Endothelial cell of umbilical vein (primary cell): ENCODE data around the gene SERPINA5. TPM values are rescaled to one million over a fixed set of nuclear protein-coding genes. Genes with fewer than 3 reads are reported as not detected.

ENCODE experiments used
- BruUV-seq: library from RNA; stranded (reverse); fragments of 400-500 nt; replicated peaks from 2 replicates; lab custom pipeline; 2021; lab: Mats Ljungman, UMichigan
- CTCF ChIA-PET: fragments of 300-600, 350-600 bp; sonication (Branson Sonifier 250); formaldehyde crosslinking; loops from one replicate; lab custom pipeline; 2021; ENCODE audit warnings: antibody characterized with exemption, inconsistent platforms; lab: Charles Lee
- POLR2A ChIA-PET: fragments of 300-600, 350-600 bp; sonication (Branson Sonifier 250); formaldehyde crosslinking; loops from one replicate; lab custom pipeline; 2021; ENCODE audit warnings: antibody characterized with exemption, inconsistent platforms; lab: Charles Lee
- DNase-seq: peaks from one replicate; pipeline ENCODE4 v3.0.0-alpha.2; 2011; ENCODE audit warnings: low read depth, low spot score
- FAIRE-seq: peaks from 2 replicates; lab custom pipeline; 2011; peaks lifted over from hg19 to GRCh38; lab: Jason Lieb, UNC
- H2AFZ ChIP-seq: 2 replicates; pipeline ENCODE4 v1.6.0; 2012; ENCODE audit warnings: low read depth, low read length, control low read depth, inconsistent platforms
- H3K27ac ChIP-seq: 2 replicates; pipeline ENCODE4 v1.5.1; 2011; ENCODE audit warnings: low read depth, mild to moderate bottlenecking, control low read depth, low read length, moderate library complexity; ENCODE audit not compliant: insufficient read depth
- H3K27me3 ChIP-seq, 2 experiments: 2 replicates each; pipeline versions ENCODE4 v1.6.0 to v1.6.1; 2011; ENCODE audit warnings: low read length in 2 of 2, mixed read lengths in 1 of 2; ENCODE audit not compliant: control insufficient read depth in 2 of 2, insufficient read depth in 2 of 2
- H3K36me3 ChIP-seq, 2 experiments: 2 replicates in 1 of 2; 3 replicates in 1 of 2; pipeline ENCODE4 v1.5.1; 2011; ENCODE audit warnings: low read length in 2 of 2, mild to moderate bottlenecking in 1 of 2, moderate library complexity in 1 of 2; ENCODE audit not compliant: control insufficient read depth in 2 of 2, insufficient read depth in 2 of 2; ENCODE audit errors: extremely low read depth in 1 of 2
- H3K4me1 ChIP-seq: 3 replicates; pipeline ENCODE4 v1.5.1; 2011; ENCODE audit warnings: mild to moderate bottlenecking, low read length; ENCODE audit not compliant: control insufficient read depth, insufficient read depth; ENCODE audit errors: extremely low read depth
- H3K4me2 ChIP-seq: 2 replicates; pipeline ENCODE4 v1.6.1; 2011; ENCODE audit warnings: low read length, control low read depth, mixed read lengths; ENCODE audit not compliant: insufficient read depth
- H3K4me3 ChIP-seq, 3 experiments: fragments of 200-600 bp in 1 of 3; sonication (generic), shearing (Covaris generic) in 1 of 3; replicated peaks in 1 of 3; 2 replicates each; pipeline ENCODE4 v1.5.1; 2011 to 2016; ENCODE audit warnings: control low read depth in 3 of 3, low read length in 3 of 3, mild to moderate bottlenecking in 2 of 3, inconsistent platforms in 1 of 3, low read depth in 1 of 3, moderate library complexity in 1 of 3; ENCODE audit not compliant: insufficient read depth in 1 of 3
- H3K79me2 ChIP-seq: 2 replicates; pipeline ENCODE4 v1.6.0; 2012; ENCODE audit warnings: low read length, inconsistent platforms; ENCODE audit not compliant: control insufficient read depth, insufficient read depth
- H3K9ac ChIP-seq: replicated peaks from 2 replicates; pipeline ENCODE3; 2011; ENCODE audit warnings: low read length, control low read depth; ENCODE audit not compliant: insufficient read depth; ENCODE audit errors: extremely low read depth
- H3K9me1 ChIP-seq: replicated peaks from 3 replicates; pipeline ENCODE4 v1.6.0; 2011; ENCODE audit warnings: mild to moderate bottlenecking, low read length; ENCODE audit not compliant: control insufficient read depth, insufficient read depth; ENCODE audit errors: extremely low read depth
- H3K9me3 ChIP-seq: replicated peaks from 2 replicates; pipeline ENCODE4 v1.5.1; 2012; ENCODE audit warnings: low read length, inconsistent platforms; ENCODE audit not compliant: control insufficient read depth, insufficient read depth
- H4K20me1 ChIP-seq: replicated peaks from 2 replicates; pipeline ENCODE3; 2011; ENCODE audit warnings: mild to moderate bottlenecking, low read length; ENCODE audit not compliant: control insufficient read depth, insufficient read depth; ENCODE audit errors: extremely low read depth
- EZH2 ChIP-seq: IDR thresholded peaks from 2 replicates; pipeline ENCODE4 v1.6.1; 2012; ENCODE audit warnings: borderline replicate concordance, low read depth, mild to moderate bottlenecking, moderate library complexity, low read length, inconsistent platforms; ENCODE audit not compliant: severe bottlenecking
- GATA2 ChIP-seq: IDR thresholded peaks from 2 replicates; pipeline ENCODE4 v1.7.0; 2011; ENCODE audit warnings: low read depth, mild to moderate bottlenecking, moderate library complexity, mixed read lengths, low read length; ENCODE audit not compliant: insufficient read length, insufficient read depth
- JUN ChIP-seq: IDR thresholded peaks from 2 replicates; pipeline ENCODE4 v1.6.1; 2011; ENCODE audit warnings: borderline replicate concordance, low read depth; ENCODE audit not compliant: insufficient read length, insufficient read depth
- MAX ChIP-seq: IDR thresholded peaks from 2 replicates; pipeline ENCODE4 v1.6.1; 2011; ENCODE audit not compliant: insufficient read depth, insufficient read length
- MYC ChIP-seq: IDR thresholded peaks from one replicate; pipeline ENCODE4 v1.6.1; 2011; ENCODE audit warnings: mild to moderate bottlenecking, low read depth, low read length
- POLR2AphosphoS5 ChIP-seq: IDR thresholded peaks from 2 replicates; pipeline ENCODE4 v1.6.1; 2012; ENCODE audit warnings: low read depth, mild to moderate bottlenecking, control low read depth, low read length, moderate library complexity; ENCODE audit not compliant: insufficient read depth
- dilution Hi-C: fragments of 300-500 bp; cut with MboI; formaldehyde crosslinking; loops from one replicate; pipeline ENCODE4 v1.15.0; 2019; ENCODE audit warnings: low sequenced_read_pairs; ENCODE audit not compliant: extremely low pct_ligation_motif_present
- intact Hi-C: fragments of 100-400 bp; cut with micrococcal nuclease; formaldehyde crosslinking; loops from one replicate; pipeline ENCODE4 v1.10.0; 2022
- polyA plus RNA-seq, 4 experiments: library from polyadenylated mRNA; depleted of rRNA in 3 of 4; stranded (reverse) in 3 of 4; unstranded in 1 of 4; fragments of >200 nt; gene quantifications; 2 replicates each; pipeline versions ENCODE4 v1.2.1 to v1.2.3, GENCODE V29; 2011 to 2012; ENCODE audit warnings: missing spikeins in 1 of 4
- total RNA-seq: library from RNA; stranded (reverse); gene quantifications from 2 replicates; pipeline ENCODE4 v1.2.3, GENCODE V29; 2021

Gene SERPINA5
- total and polyA plus RNA-seq, 2 donors (not counting 3 experiments of a cell fraction or from before 2014, with no cell fraction given): 0.12 TPM; not detected in 1

- dilution Hi-C loops (no loop called here), intact Hi-C loops (no loop called here)
- H3K27me3 ChIP-seq: no peaks in the 10 kb centered on the region
- H3K9ac ChIP-seq: no peak overlapping the region
- no peak for TF ChIP-seq JUN
- TF ChIP-seq MYC: no peak
- H4K20me1 ChIP-seq: no peaks in the 10 kb centered on the region
- H3K9me1 ChIP-seq: no peaks in the 10 kb centered on the region
- FAIRE-seq (no peak), DNase-seq (no peak)
- no peaks in the 10 kb centered on the region for H3K9me3 ChIP-seq
- ChIA-PET POLR2A (no interaction called here), CTCF (interaction anchor here (1.8 kb wide), 1 partner anchor 35 kb away, joined by 7 read pairs; no protein-coding TSS in a partner anchor)
- H2AFZ ChIP-seq: no peak overlapping the region
- no TSS peak for BruUV-seq
- no peaks in the 10 kb centered on the region for H3K79me2 ChIP-seq
- no peak overlapping the region for H3K4me2 ChIP-seq
- no peak overlapping the region for H3K4me3 ChIP-seq
- H3K27ac ChIP-seq: no peak overlapping the region
- H3K36me3 ChIP-seq: no peaks in the 10 kb centered on the region
- no peaks in the 10 kb centered on the region for H3K4me1 ChIP-seq
Measured at GRCh38 chr14:94583557-94583956, 2.3 kb downstream of the SERPINA5 start.

- Histone ChIP-seq H3K4me1 (no peaks in the 10 kb centered on the region), H3K9me3 (no peaks in the 10 kb centered on the region), H3K4me3 (no peak overlapping the region), H3K4me2 (no peak overlapping the region), H3K79me2 (no peaks in the 10 kb centered on the region), H3K27me3 (no peaks in the 10 kb centered on the region), H3K9me1 (no peaks in the 10 kb centered on the region), H3K27ac (no peak overlapping the region), H2AFZ (no peak overlapping the region), H3K36me3 (no peaks in the 10 kb centered on the region), H4K20me1 (no peaks in the 10 kb centered on the region), H3K9ac (no peak overlapping the region)
- ChIA-PET CTCF (interaction anchor here (1.8 kb wide), 1 partner anchor 36 kb away, joined by 7 read pairs; no protein-coding TSS in a partner anchor), POLR2A (interaction anchor here (0.7 kb wide), 1 partner anchor 14 kb away, joined by 4 read pairs; no protein-coding TSS in a partner anchor)
- intact Hi-C loops: no loop called here
- FAIRE-seq (no peak), DNase-seq (no peak)
- no TSS peak for BruUV-seq
- dilution Hi-C loops: no loop called here
- TF ChIP-seq POLR2AphosphoS5 (no peak), MAX (no peak), JUN (no peak), GATA2 (no peak), MYC (no peak), EZH2 (no peak)
Measured at GRCh38 chr14:94584591-94585280, 3.5 kb downstream of the SERPINA5 start.
